GM18858 (cell line): ENCODE measurements around the gene MACROD1.
"Not testable (repeated sequence)": the region's sequence is repeated elsewhere in the genome, so short reads cannot be mapped to it uniquely, and the experiment has no call there.

Experiments used
- ATAC-seq: cut with Tn5 transposase; IDR thresholded peaks from one replicate; pipeline ENCODE4 v1.9.1; 2021; ENCODE audit not compliant: unreplicated experiment

MACROD1 gene

GRCh38 chr11:64060263-64060860 is 105.6 kb downstream of the MACROD1 start:
- ATAC-seq: no peak

GRCh38 chr11:64059339-64060140 is 106.4 kb downstream of the MACROD1 start:
- ATAC-seq: no peak

GRCh38 chr11:64058494-64058893 is 107.4 kb downstream of the MACROD1 start:
- no peak for ATAC-seq

GRCh38 chr11:64057890-64058289 is 108.0 kb downstream of the MACROD1 start:
- ATAC-seq: no peak

- ATAC-seq: no peak
Measured at GRCh38 chr11:64056861-64057260, 109.1 kb downstream of the MACROD1 start.

- ATAC-seq: no peak
Measured at GRCh38 chr11:64056213-64056785, 109.6 kb downstream of the MACROD1 start.

GRCh38 chr11:64055077-64055476 is 110.8 kb downstream of the MACROD1 start:
- ATAC-seq: no peak

GRCh38 chr11:64053699-64054098 is 112.2 kb downstream of the MACROD1 start:
- ATAC-seq: no peak

- no peak for ATAC-seq
Measured at GRCh38 chr11:64052938-64053622, 112.8 kb downstream of the MACROD1 start.

GRCh38 chr11:64052436-64052835 is 113.5 kb downstream of the MACROD1 start:
- ATAC-seq: no peak

- no peak for ATAC-seq
Measured at GRCh38 chr11:64051297-64051696, 114.6 kb downstream of the MACROD1 start.

GRCh38 chr11:64049509-64049908 is 116.4 kb downstream of the MACROD1 start:
- no peak for ATAC-seq

- ATAC-seq: no peak
Measured at GRCh38 chr11:64048042-64048854, 117.7 kb downstream of the MACROD1 start.

- not testable (repeated sequence) for ATAC-seq
Measured at GRCh38 chr11:64047373-64047772, 118.5 kb downstream of the MACROD1 start.

GRCh38 chr11:64045700-64046099 is 120.2 kb downstream of the MACROD1 start:
- ATAC-seq: no peak

- ATAC-seq: no peak
Measured at GRCh38 chr11:64044730-64045393, 121.1 kb downstream of the MACROD1 start.

- ATAC-seq: no peak
Measured at GRCh38 chr11:64043545-64043944, 122.4 kb downstream of the MACROD1 start.

- no peak for ATAC-seq
Measured at GRCh38 chr11:64042301-64042700, 123.6 kb downstream of the MACROD1 start.

GRCh38 chr11:64041846-64042245 is 124.1 kb downstream of the MACROD1 start:
- no peak for ATAC-seq

GRCh38 chr11:64040684-64041322 is 125.1 kb downstream of the MACROD1 start:
- no peak for ATAC-seq
